HuH-7.5 (cell line): ENCODE measurements around the gene PDRG1.

Source experiments
- DNase-seq: peaks from one replicate; pipeline ENCODE4 v3.0.0; 2011; ENCODE audit warnings: low spot score

The PDRG1 gene

GRCh38 chr20:31907046-31907445 lies 44.8 kb downstream of the PDRG1 start:
- DNase-seq: no peak

- no peak for DNase-seq
These were observed 45.8 kb downstream of the PDRG1 start for GRCh38 chr20:31906001-31906400.

- DNase-seq: no peak
These were observed 48.0 kb downstream of the PDRG1 start for GRCh38 chr20:31903627-31904386.

- no peak for DNase-seq
These were observed 50.2 kb downstream of the PDRG1 start for GRCh38 chr20:31901615-31902014.

- DNase-seq: no peak
These were observed 54.3 kb downstream of the PDRG1 start for GRCh38 chr20:31897541-31897940.

GRCh38 chr20:31896049-31896448 lies 55.8 kb downstream of the PDRG1 start:
- no peak for DNase-seq

GRCh38 chr20:31894980-31895675 lies 56.7 kb downstream of the PDRG1 start:
- DNase-seq: no peak
